HepG2 (cell line): ENCODE data around the gene NT5DC2. TPM values are rescaled to one million over a fixed set of nuclear protein-coding genes. Genes with fewer than 3 reads are reported as not detected.

Experiments used
- CAMTA2 ChIP-seq: sonication (generic); formaldehyde crosslinking; IDR thresholded peaks from 2 replicates; pipeline ENCODE4 v1.4.0; 2020; ENCODE audit warnings: mild to moderate bottlenecking, missing genetic modification reagents, borderline replicate concordance
- CEBPB ChIP-seq: IDR thresholded peaks from 2 replicates; pipeline ENCODE4 v1.6.1; 2011; ENCODE audit warnings: low read depth, low read length, improper control_type of control experiment, borderline replicate concordance
- CENPBD1 ChIP-seq: sonication (generic); formaldehyde crosslinking; IDR thresholded peaks from 2 replicates; pipeline ENCODE4 v1.8.0; 2022; ENCODE audit warnings: missing genetic modification reagents, low read depth, mild to moderate bottlenecking, borderline replicate concordance
- ETV6 ChIP-seq: sonication (generic); formaldehyde crosslinking; conservative IDR thresholded peaks from 2 replicates; pipeline ENCODE4 v1.4.0; 2020; ENCODE audit warnings: missing genetic modification reagents
- GATAD2A ChIP-seq: IDR thresholded peaks from 2 replicates; pipeline ENCODE4 v1.6.1; 2016
- MLLT10 ChIP-seq: sonication (generic); formaldehyde crosslinking; IDR thresholded peaks from 2 replicates; pipeline ENCODE4 v1.4.0; 2020; ENCODE audit warnings: missing genetic modification reagents
- PAF1 ChIP-seq: IDR thresholded peaks from 2 replicates; pipeline ENCODE4 v1.6.1; 2016; ENCODE audit warnings: missing genetic modification reagents, missing compliant biosample characterization
- PBX3 ChIP-seq: sonication (generic); formaldehyde crosslinking; IDR thresholded peaks from 2 replicates; pipeline ENCODE4 v1.8.1; 2023; ENCODE audit warnings: missing genetic modification reagents, inconsistent platforms, borderline replicate concordance
- RXRB ChIP-seq: IDR thresholded peaks from 2 replicates; pipeline ENCODE4 v1.6.1; 2016; ENCODE audit warnings: borderline replicate concordance, missing genetic modification reagents, missing compliant biosample characterization
- SALL2 ChIP-seq: sonication (generic); formaldehyde crosslinking; IDR thresholded peaks from 2 replicates; pipeline ENCODE4 v1.8.1; 2023; ENCODE audit warnings: mild to moderate bottlenecking, missing genetic modification reagents, inconsistent platforms
- ZNF652 ChIP-seq: IDR thresholded peaks from 2 replicates; pipeline ENCODE4 v1.6.1; 2016; ENCODE audit warnings: low read depth, borderline replicate concordance
- ZNF883 ChIP-seq: sonication (generic); formaldehyde crosslinking; IDR thresholded peaks from 2 replicates; pipeline ENCODE4 v1.5.1; 2020; ENCODE audit warnings: mild to moderate bottlenecking, missing genetic modification reagents; ENCODE audit errors: not compliant biosample characterization
- ZSCAN20 ChIP-seq: sonication (generic); formaldehyde crosslinking; IDR thresholded peaks from 2 replicates; pipeline ENCODE4 v1.4.0; 2020; ENCODE audit warnings: missing genetic modification reagents, mild to moderate bottlenecking, borderline replicate concordance
- polyA plus RNA-seq, 8 experiments: library from polyadenylated mRNA; depleted of rRNA in 3 of 8; stranded (reverse) in 7 of 8; unstranded in 1 of 8; fragments of >200 nt; fragmentation: Illumina TruSeq in 4 of 8; extraction: Trizol in 4 of 8; gene quantifications; 2 replicates each; pipeline versions ENCODE4 v1.2.1 to v1.2.3, GENCODE V29; 2011 to 2016; ENCODE audit warnings: low read depth in 4 of 8, missing spikeins in 1 of 8, mixed read lengths in 1 of 8; ENCODE audit not compliant: insufficient read depth in 1 of 8
- total RNA-seq, 5 experiments: library from RNA; depleted of rRNA; stranded (reverse); fragments of >200 nt; fragmentation: Illumina TruSeq; extraction: Trizol; gene quantifications; 2 replicates each; pipeline ENCODE4 v1.2.3, GENCODE V29; 2016; ENCODE audit warnings: low read depth in 1 of 5
- TF ChIP-seq, protein P1 (sequence below): sonication (generic); formaldehyde crosslinking; IDR thresholded peaks from 2 replicates; pipeline ENCODE4 v1.4.0; 2020; ENCODE audit warnings: mild to moderate bottlenecking, missing genetic modification reagents, borderline replicate concordance
- TF ChIP-seq, protein P2 (sequence below): sonication (generic); formaldehyde crosslinking; IDR thresholded peaks from 2 replicates; pipeline ENCODE4 v1.4.0; 2020; ENCODE audit warnings: mild to moderate bottlenecking, missing genetic modification reagents, borderline replicate concordance
- TF ChIP-seq, protein P3 (sequence below): sonication (generic); formaldehyde crosslinking; IDR thresholded peaks from 2 replicates; pipeline ENCODE4 v1.4.0; 2020; ENCODE audit warnings: missing genetic modification reagents, borderline replicate concordance

The NT5DC2 gene
- total and polyA plus RNA-seq, 2 of the 13 experiments (the other 11 are each of a cell fraction or from before 2014, with no cell fraction given) = 131 to 240 TPM

GRCh38 chr3:52534281-52535183, 875 bp upstream of the NT5DC2 start (continued):
- TF ChIP-seq, protein P1, sequence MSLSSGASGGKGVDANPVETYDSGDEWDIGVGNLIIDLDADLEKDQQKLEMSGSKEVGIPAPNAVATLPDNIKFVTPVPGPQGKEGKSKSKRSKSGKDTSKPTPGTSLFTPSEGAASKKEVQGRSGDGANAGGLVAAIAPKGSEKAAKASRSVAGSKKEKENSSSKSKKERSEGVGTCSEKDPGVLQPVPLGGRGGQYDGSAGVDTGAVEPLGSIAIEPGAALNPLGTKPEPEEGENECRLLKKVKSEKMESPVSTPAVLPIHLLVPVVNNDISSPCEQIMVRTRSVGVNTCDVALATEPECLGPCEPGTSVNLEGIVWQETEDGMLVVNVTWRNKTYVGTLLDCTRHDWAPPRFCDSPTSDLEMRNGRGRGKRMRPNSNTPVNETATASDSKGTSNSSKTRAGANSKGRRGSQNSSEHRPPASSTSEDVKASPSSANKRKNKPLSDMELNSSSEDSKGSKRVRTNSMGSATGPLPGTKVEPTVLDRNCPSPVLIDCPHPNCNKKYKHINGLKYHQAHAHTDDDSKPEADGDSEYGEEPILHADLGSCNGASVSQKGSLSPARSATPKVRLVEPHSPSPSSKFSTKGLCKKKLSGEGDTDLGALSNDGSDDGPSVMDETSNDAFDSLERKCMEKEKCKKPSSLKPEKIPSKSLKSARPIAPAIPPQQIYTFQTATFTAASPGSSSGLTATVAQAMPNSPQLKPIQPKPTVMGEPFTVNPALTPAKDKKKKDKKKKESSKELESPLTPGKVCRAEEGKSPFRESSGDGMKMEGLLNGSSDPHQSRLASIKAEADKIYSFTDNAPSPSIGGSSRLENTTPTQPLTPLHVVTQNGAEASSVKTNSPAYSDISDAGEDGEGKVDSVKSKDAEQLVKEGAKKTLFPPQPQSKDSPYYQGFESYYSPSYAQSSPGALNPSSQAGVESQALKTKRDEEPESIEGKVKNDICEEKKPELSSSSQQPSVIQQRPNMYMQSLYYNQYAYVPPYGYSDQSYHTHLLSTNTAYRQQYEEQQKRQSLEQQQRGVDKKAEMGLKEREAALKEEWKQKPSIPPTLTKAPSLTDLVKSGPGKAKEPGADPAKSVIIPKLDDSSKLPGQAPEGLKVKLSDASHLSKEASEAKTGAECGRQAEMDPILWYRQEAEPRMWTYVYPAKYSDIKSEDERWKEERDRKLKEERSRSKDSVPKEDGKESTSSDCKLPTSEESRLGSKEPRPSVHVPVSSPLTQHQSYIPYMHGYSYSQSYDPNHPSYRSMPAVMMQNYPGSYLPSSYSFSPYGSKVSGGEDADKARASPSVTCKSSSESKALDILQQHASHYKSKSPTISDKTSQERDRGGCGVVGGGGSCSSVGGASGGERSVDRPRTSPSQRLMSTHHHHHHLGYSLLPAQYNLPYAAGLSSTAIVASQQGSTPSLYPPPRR (CRISPR knock-in tag) = no peak
- TF ChIP-seq GATAD2A (CRISPR knock-in tag) (no peak), MLLT10 (CRISPR knock-in tag) (no peak), ZNF652 (CRISPR knock-in tag) (no peak), CAMTA2 (no peak), ETV6 (CRISPR knock-in tag) (no peak), PAF1 (CRISPR knock-in tag) (no peak), ZSCAN20 (CRISPR knock-in tag) (0 out of 2 replicates have a peak, but pooled peaks have one; percentile 29), ZNF883 (peak; percentile 50), RXRB (CRISPR knock-in tag) (no peak), CEBPB (no peak), CENPBD1 (no peak), SALL2 (CRISPR knock-in tag) (peak; percentile 61; the same call in 1 of the 2 replicates), PBX3 (CRISPR knock-in tag) (no peak)
- TF ChIP-seq, protein P2, sequence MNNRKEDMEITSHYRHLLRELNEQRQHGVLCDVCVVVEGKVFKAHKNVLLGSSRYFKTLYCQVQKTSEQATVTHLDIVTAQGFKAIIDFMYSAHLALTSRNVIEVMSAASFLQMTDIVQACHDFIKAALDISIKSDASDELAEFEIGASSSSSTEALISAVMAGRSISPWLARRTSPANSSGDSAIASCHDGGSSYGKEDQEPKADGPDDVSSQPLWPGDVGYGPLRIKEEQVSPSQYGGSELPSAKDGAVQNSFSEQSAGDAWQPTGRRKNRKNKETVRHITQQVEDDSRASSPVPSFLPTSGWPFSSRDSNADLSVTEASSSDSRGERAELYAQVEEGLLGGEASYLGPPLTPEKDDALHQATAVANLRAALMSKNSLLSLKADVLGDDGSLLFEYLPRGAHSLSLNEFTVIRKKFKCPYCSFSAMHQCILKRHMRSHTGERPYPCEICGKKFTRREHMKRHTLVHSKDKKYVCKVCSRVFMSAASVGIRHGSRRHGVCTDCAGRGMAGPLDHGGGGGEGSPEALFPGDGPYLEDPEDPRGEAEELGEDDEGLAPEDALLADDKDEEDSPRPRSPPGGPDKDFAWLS (CRISPR knock-in tag) = no peak
- TF ChIP-seq, protein P3, sequence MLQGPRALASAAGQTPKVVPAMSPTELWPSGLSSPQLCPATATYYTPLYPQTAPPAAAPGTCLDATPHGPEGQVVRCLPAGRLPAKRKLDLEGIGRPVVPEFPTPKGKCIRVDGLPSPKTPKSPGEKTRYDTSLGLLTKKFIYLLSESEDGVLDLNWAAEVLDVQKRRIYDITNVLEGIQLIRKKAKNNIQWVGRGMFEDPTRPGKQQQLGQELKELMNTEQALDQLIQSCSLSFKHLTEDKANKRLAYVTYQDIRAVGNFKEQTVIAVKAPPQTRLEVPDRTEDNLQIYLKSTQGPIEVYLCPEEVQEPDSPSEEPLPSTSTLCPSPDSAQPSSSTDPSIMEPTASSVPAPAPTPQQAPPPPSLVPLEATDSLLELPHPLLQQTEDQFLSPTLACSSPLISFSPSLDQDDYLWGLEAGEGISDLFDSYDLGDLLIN (CRISPR knock-in tag) = no peak
